Measurements from ENCODE around the gene SMIM1.

The SMIM1 gene

GRCh38 chr1:3772715-3773571 is at the start of gene SMIM1:
Gene SMIM1 (plus strand): TSS chr1:3772749. CDS start chr1:3775374, 2,625 bp downstream.
- no peak for DNase-seq

- no peak for DNase-seq
Measured at GRCh38 chr1:3722846-3723245, 49.7 kb upstream of the SMIM1 start.

GRCh38 chr1:3724416-3725030 is 48.0 kb upstream of the SMIM1 start:
- DNase-seq, result peak; percentile 74 to 75

- no peak for DNase-seq
Measured at GRCh38 chr1:3725366-3725765, 47.2 kb upstream of the SMIM1 start.

- no peak for DNase-seq
Measured at GRCh38 chr1:3727042-3727824, 45.3 kb upstream of the SMIM1 start.

GRCh38 chr1:3727825-3728776 is 44.4 kb upstream of the SMIM1 start:
- DNase-seq, result no peak

GRCh38 chr1:3729594-3730542 is 42.7 kb upstream of the SMIM1 start:
- DNase-seq, result no peak

GRCh38 chr1:3730543-3731247 is 41.9 kb upstream of the SMIM1 start:
- no peak for DNase-seq

- DNase-seq, result no peak
Measured at GRCh38 chr1:3731583-3732433, 40.7 kb upstream of the SMIM1 start.

- DNase-seq, result no peak
Measured at GRCh38 chr1:3732434-3733093, 40.0 kb upstream of the SMIM1 start.

- DNase-seq, result no peak
Measured at GRCh38 chr1:3733094-3733882, 39.3 kb upstream of the SMIM1 start.

- no peak for DNase-seq
Measured at GRCh38 chr1:3733883-3734589, 38.5 kb upstream of the SMIM1 start.

GRCh38 chr1:3734602-3735001 is 37.9 kb upstream of the SMIM1 start:
- DNase-seq, result no peak

- no peak for DNase-seq
Measured at GRCh38 chr1:3735027-3735681, 37.4 kb upstream of the SMIM1 start.

- no peak for DNase-seq
Measured at GRCh38 chr1:3735688-3736087, 36.9 kb upstream of the SMIM1 start.

GRCh38 chr1:3736131-3736561 is 36.4 kb upstream of the SMIM1 start:
- DNase-seq, result no peak

- DNase-seq, result no peak
Measured at GRCh38 chr1:3736708-3737107, 35.8 kb upstream of the SMIM1 start.
